K562 (cell line): ENCODE data around the gene ABHD16A. TPM values are rescaled to one million over a fixed set of nuclear protein-coding genes. Genes with fewer than 3 reads are reported as not detected.
A peak's percentile ranks its signal among the peaks of the same experiment; 100 is the strongest.

Experiments
- ARID1B ChIP-seq: fragments of 450-650 bp; IDR thresholded peaks from 2 replicates; pipeline ENCODE4 v1.6.1; 2016; ENCODE audit warnings: antibody characterized with exemption, mild to moderate bottlenecking, inconsistent platforms
- DIDO1 ChIP-seq: fragments of 450-650 bp; IDR thresholded peaks from 2 replicates; pipeline ENCODE4 v1.6.1; 2016; ENCODE audit warnings: low read depth, missing biosample characterization, missing genetic modification characterization
- DMBX1 ChIP-seq: fragments of 250-450 bp; sonication (Bioruptor Pico); IDR thresholded peaks from 2 replicates; pipeline ENCODE4 v1.8.0; 2022; ENCODE audit warnings: inconsistent platforms, mild to moderate bottlenecking, moderate library complexity, borderline replicate concordance
- E2F3 ChIP-seq: fragments of 250-450 bp; sonication (Bioruptor Pico); IDR thresholded peaks from 2 replicates; pipeline ENCODE4 v1.4.0; 2020; ENCODE audit warnings: mild to moderate bottlenecking
- HMG20B ChIP-seq: fragments of 250-450 bp; sonication (Bioruptor Pico); IDR thresholded peaks from 2 replicates; pipeline ENCODE4 v1.5.0; 2021; ENCODE audit warnings: mild to moderate bottlenecking
- KLF13 ChIP-seq: fragments of 450-650 bp; IDR thresholded peaks from 2 replicates; pipeline ENCODE4 v1.6.1; 2016; ENCODE audit warnings: missing genetic modification characterization, low read depth, mild to moderate bottlenecking, missing compliant biosample characterization, moderate library complexity, borderline replicate concordance
- MECOM ChIP-seq: fragments of 250-450 bp; sonication (Bioruptor Pico); IDR thresholded peaks from 2 replicates; pipeline ENCODE4 v1.8.0; 2022; ENCODE audit warnings: inconsistent platforms
- NFE2L1 ChIP-seq: fragments of 450-650 bp; IDR thresholded peaks from 2 replicates; pipeline ENCODE4 v1.6.1; 2016; ENCODE audit warnings: missing genetic modification characterization, low read depth, mild to moderate bottlenecking, missing compliant biosample characterization, moderate library complexity, borderline replicate concordance
- PTRF ChIP-seq: fragments of 450-650 bp; IDR thresholded peaks from 2 replicates; pipeline ENCODE4 v1.6.1; 2016; ENCODE audit warnings: mild to moderate bottlenecking, missing genetic modification characterization, missing compliant biosample characterization
- RBFOX2 ChIP-seq: fragments of 200-400 bp; formaldehyde crosslinking; IDR thresholded peaks from 2 replicates; pipeline ENCODE4 v1.6.1; 2017; ENCODE audit warnings: low read depth, mild to moderate bottlenecking, low read length, moderate library complexity
- SAFB2 ChIP-seq: fragments of 200-400 bp; formaldehyde crosslinking; IDR thresholded peaks from 2 replicates; pipeline ENCODE4 v1.6.1; 2018; ENCODE audit warnings: borderline replicate concordance, low read length, low read depth, moderate library complexity; ENCODE audit not compliant: severe bottlenecking
- SIX5 ChIP-seq, 2 experiments: IDR thresholded peaks; 2 replicates each; pipeline ENCODE4 v1.6.1; 2011; ENCODE audit warnings: low read length in 2 of 2, borderline replicate concordance in 1 of 2, low read depth in 1 of 2, mild to moderate bottlenecking in 1 of 2, moderate library complexity in 1 of 2; ENCODE audit not compliant: insufficient read depth in 1 of 2
- SMARCC2 ChIP-seq: fragments of 450-650 bp; IDR thresholded peaks from 2 replicates; pipeline ENCODE4 v1.6.1; 2017; ENCODE audit warnings: antibody characterized with exemption, moderate library complexity, mild to moderate bottlenecking, low read depth
- SRSF3 ChIP-seq: fragments of 200-400 bp; formaldehyde crosslinking; IDR thresholded peaks from 2 replicates; pipeline ENCODE4 v1.6.1; 2016; ENCODE audit warnings: mild to moderate bottlenecking, low read length, moderate library complexity; ENCODE audit not compliant: insufficient read depth
- TAF15 ChIP-seq: fragments of 200-400 bp; formaldehyde crosslinking; IDR thresholded peaks from 2 replicates; pipeline ENCODE4 v1.6.1; 2017; ENCODE audit warnings: mild to moderate bottlenecking, low read depth, low read length, moderate library complexity
- ZNF134 ChIP-seq: fragments of 250-450 bp; sonication (Bioruptor Pico); conservative IDR thresholded peaks from 2 replicates; pipeline ENCODE4 v1.4.0; 2020
- ZNF41 ChIP-seq: fragments of 250-450 bp; sonication (Bioruptor Pico); conservative IDR thresholded peaks from 2 replicates; pipeline ENCODE4 v1.4.0; 2020; ENCODE audit warnings: mild to moderate bottlenecking
- ZNF507 ChIP-seq: conservative IDR thresholded peaks from 2 replicates; pipeline ENCODE4 v1.6.1; 2017; ENCODE audit warnings: missing genetic modification characterization, missing compliant biosample characterization
- polyA plus RNA-seq, 8 experiments: library from polyadenylated mRNA; depleted of rRNA in 4 of 8; stranded (reverse) in 5 of 8; unstranded in 3 of 8; fragments of >200 nt; fragmentation: Nextera tagmentation in 2 of 8; fragmentation: Illumina TruSeq in 1 of 8; extraction: Ambion mirVana in 2 of 8; extraction: Trizol in 1 of 8; gene quantifications; 2 replicates each; pipeline versions ENCODE4 v1.2.1 to v1.2.3, GENCODE V29; 2011 to 2014; ENCODE audit warnings: inconsistent platforms in 1 of 8, missing spikeins in 1 of 8
- total RNA-seq, 7 experiments: library from RNA; depleted of rRNA in 6 of 7; stranded (reverse); fragments of >200 nt in 6 of 7; fragmentation: Illumina TruSeq in 2 of 7; extraction: Trizol in 2 of 7; gene quantifications; 2 replicates each; pipeline versions ENCODE4 v1.2.1 to v1.2.3, GENCODE V29; 2011 to 2021; ENCODE audit warnings: low replicate concordance in 1 of 7
- TF ChIP-seq, protein P1 (sequence below): sonication (generic); formaldehyde crosslinking; IDR thresholded peaks from 2 replicates; pipeline ENCODE4 v1.8.0; 2022; ENCODE audit warnings: mild to moderate bottlenecking, missing genetic modification reagents
- TF ChIP-seq, protein P2 (sequence below): IDR thresholded peaks from 2 replicates; pipeline ENCODE4 v1.6.1; 2011; ENCODE audit not compliant: insufficient read length; ENCODE audit errors: extremely low read depth
- TF ChIP-seq, protein P3 (sequence below): sonication (generic); formaldehyde crosslinking; IDR thresholded peaks from 2 replicates; pipeline ENCODE4 v1.8.1; 2022; ENCODE audit warnings: missing genetic modification reagents
- TF ChIP-seq, protein P4 (sequence below): fragments of 250-450 bp; sonication (Bioruptor Pico); IDR thresholded peaks from 2 replicates; pipeline ENCODE4 v1.5.0; 2021; ENCODE audit warnings: mild to moderate bottlenecking, moderate library complexity

The ABHD16A gene
- total and polyA plus RNA-seq, 9 of the 15 experiments (the other 6 are each of a cell fraction or from before 2014, with no cell fraction given) = 25.8 to 120 (median 81.6) TPM

DNA sequence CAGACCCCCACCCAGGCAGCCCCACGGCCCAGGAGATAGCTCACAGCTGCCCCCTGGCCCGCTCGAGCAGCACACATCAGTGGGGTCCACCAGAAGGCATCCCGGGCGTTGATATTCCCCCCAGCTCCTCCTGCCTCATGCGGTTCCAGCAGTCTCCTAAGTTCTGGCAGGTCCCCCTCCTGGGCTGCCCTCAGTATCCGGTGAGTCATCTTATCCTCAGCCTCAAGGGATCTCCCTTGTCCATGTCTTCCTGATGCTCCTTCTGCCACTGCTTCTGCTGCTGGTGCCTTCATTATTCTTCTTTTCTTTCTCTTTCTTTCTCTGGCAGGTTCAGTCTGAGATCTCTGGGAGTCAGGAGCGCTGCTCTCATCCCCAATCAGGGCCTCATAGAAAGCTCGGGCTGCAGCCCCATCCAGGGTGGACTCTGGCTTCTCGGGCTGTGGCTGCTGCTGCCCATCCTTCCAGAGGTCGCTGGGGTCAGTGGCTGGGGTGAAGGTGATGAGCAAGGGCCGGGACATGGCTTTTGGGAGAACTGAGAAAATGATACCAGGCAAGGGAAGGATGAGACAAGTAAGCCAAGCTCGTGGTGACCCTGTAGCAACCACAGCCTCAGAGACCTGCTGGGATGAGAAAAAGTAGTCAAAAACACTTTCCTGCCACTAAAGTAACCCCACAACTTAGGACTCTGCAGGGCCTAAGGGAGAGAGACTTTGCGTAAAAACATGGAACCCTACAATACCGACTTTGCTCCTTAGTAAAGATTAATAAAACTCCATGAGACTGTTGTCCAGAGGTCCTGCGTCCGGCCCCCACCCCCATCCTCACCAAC is 38.9 kb downstream of the ABHD16A start (continued):
- TF ChIP-seq, protein P1, sequence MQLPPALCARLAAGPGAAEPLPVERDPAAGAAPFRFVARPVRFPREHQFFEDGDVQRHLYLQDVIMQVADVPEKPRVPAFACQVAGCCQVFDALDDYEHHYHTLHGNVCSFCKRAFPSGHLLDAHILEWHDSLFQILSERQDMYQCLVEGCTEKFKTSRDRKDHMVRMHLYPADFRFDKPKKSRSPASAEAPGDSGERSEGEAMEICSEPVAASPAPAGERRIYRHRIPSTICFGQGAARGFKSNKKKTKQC (CRISPR knock-in tag) = no peak
- TF ChIP-seq SIX5 (IDR thresholded peaks at IDR 0.05; ENCODE audit: borderline replicate concordance in 1 of 2, insufficient read depth in 1 of 2, low read depth in 1 of 2, low read length in 2 of 2) (no peak), HMG20B (CRISPR knock-in tag) (no peak), RBFOX2 (peak; percentile 92), ZNF41 (CRISPR knock-in tag) (no peak), SRSF3 (no peak), DIDO1 (tag) (no peak), ZNF507 (tag) (no peak), E2F3 (no peak), ZNF134 (CRISPR knock-in tag) (no peak), NFE2L1 (no peak), DMBX1 (CRISPR knock-in tag) (no peak; the same call in 1 of the 2 replicates), PTRF (tag) (no peak), SAFB2 (no peak), TAF15 (no peak), ARID1B (no peak), KLF13 (tag) (no peak), MECOM (CRISPR knock-in tag) (no peak), SMARCC2 (peak; percentile 63)
- TF ChIP-seq, protein P2, sequence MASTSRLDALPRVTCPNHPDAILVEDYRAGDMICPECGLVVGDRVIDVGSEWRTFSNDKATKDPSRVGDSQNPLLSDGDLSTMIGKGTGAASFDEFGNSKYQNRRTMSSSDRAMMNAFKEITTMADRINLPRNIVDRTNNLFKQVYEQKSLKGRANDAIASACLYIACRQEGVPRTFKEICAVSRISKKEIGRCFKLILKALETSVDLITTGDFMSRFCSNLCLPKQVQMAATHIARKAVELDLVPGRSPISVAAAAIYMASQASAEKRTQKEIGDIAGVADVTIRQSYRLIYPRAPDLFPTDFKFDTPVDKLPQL = no peak
- TF ChIP-seq, protein P3, sequence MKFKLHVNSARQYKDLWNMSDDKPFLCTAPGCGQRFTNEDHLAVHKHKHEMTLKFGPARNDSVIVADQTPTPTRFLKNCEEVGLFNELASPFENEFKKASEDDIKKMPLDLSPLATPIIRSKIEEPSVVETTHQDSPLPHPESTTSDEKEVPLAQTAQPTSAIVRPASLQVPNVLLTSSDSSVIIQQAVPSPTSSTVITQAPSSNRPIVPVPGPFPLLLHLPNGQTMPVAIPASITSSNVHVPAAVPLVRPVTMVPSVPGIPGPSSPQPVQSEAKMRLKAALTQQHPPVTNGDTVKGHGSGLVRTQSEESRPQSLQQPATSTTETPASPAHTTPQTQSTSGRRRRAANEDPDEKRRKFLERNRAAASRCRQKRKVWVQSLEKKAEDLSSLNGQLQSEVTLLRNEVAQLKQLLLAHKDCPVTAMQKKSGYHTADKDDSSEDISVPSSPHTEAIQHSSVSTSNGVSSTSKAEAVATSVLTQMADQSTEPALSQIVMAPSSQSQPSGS = no peak
- TF ChIP-seq, protein P4, sequence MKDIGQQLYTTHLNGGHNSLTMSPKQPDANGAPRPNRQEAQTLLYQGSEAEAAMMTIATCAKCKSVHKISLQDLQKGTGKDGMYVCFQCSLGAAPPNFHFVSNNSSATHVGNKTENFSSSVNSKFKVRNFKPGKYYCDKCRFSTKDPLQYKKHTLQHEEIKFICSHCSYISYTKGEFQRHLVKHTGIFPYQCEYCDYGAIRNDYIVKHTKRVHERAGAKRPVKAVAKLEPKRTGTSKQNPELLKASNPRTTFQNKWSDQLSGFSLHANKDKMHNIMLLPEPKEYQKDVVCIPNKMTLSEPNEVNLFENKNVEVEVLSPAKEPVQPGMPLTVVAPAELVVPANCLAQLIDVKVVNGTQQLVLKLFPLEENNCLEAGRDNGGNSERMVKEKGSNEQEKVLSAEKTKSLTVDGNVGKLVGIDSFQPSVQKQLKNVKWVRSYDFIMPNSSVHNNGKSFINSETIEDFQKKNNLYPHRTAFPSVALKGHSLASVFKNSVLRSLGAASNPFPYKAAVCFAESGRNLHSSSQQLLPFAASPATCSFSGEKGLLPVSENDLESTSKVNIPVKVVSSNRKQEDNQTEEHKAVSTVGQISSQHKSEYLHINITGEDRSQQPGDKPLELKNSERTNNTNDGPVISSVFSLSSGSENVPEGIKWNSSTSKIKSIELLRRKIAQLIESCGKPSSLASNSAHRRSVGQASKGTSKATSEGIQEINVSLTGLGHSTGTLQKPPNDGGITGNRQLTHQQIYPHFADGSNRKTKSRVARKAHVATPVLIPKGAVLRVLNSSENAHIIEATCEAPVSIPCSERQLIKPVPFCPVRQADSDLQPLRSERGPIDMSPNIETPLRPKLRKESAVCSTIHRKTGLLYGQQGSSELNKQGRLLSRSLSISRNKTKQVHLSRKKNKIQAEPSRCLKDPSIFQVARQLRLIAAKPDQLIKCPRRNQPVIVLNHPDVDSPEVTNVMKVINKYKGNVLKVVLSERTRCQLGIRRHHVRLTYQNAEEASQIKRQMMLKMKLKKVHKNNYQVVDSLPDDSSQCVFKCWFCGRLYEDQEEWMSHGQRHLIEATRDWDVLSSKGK (CRISPR knock-in tag) = no peak
